T-cell (primary cell): Measurements from ENCODE around the gene LRRC51. TPM values are rescaled to one million over a fixed set of nuclear protein-coding genes. Genes with fewer than 3 reads are reported as not detected.

ENCODE experiments used
- ATAC-seq, 4 experiments: fragments of 200-7000 bp in 3 of 4; fragments of 150-1000 bp in 1 of 4; cut with Tn5 transposase; replicated peaks in 1 of 4; 1 replicate in 3 of 4; 2 replicates in 1 of 4; pipeline ENCODE4 v1.10.0; 2021; ENCODE audit warnings: moderate library complexity in 3 of 4, mild to moderate bottlenecking in 2 of 4, moderate number of reproducible peaks in 1 of 4
- CTCF ChIA-PET, 2 donors: fragments of 300-600 bp; sonication (Branson Sonifier 250); formaldehyde crosslinking; loops; one replicate each; lab custom pipeline; 2022; ENCODE audit warnings: antibody characterized with exemption in 2 of 2; lab: Charles Lee
- POLR2A ChIA-PET, 2 donors: fragments of 300-600 bp; sonication (Branson Sonifier 250); formaldehyde crosslinking; loops; one replicate each; lab custom pipeline; 2022; ENCODE audit warnings: antibody characterized with exemption in 2 of 2; lab: Charles Lee
- DNase-seq, 35 experiments: peaks; one replicate each; pipeline versions ENCODE4 v3.0.0 to v3.0.0-alpha.2; 2013 to 2023
- H3K27ac ChIP-seq: one replicate; pipeline ENCODE4 v1.5.1; 2013; ENCODE audit warnings: low read length
- H3K27me3 ChIP-seq, 2 experiments: replicated peaks in 1 of 2; 1 replicate in 1 of 2; 2 replicates in 1 of 2; pipeline versions ENCODE4 v1.6.1 to v1.7.0; 2013; ENCODE audit warnings: low read length in 1 of 2, mixed read lengths in 1 of 2; ENCODE audit not compliant: control insufficient read depth in 2 of 2, insufficient read depth in 2 of 2; ENCODE audit errors: extremely low read depth in 1 of 2
- H3K36me3 ChIP-seq, 2 donors: 1 replicate in 1 of 2; 2 replicates in 1 of 2; pipeline versions ENCODE4 v1.6.1 to v1.7.0; 2013; ENCODE audit warnings: low read length in 1 of 2; ENCODE audit not compliant: control insufficient read depth in 2 of 2, insufficient read depth in 1 of 2; ENCODE audit errors: extremely low read depth in 1 of 2
- H3K4me1 ChIP-seq, 2 experiments: 1 replicate in 1 of 2; 2 replicates in 1 of 2; pipeline versions ENCODE4 v1.6.1 to v1.7.0; 2013; ENCODE audit warnings: low read length in 2 of 2, mixed read lengths in 1 of 2; ENCODE audit not compliant: insufficient read depth in 2 of 2, control insufficient read depth in 1 of 2; ENCODE audit errors: extremely low read depth in 1 of 2
- H3K4me3 ChIP-seq, 2 donors: 1 replicate in 1 of 2; 2 replicates in 1 of 2; pipeline versions ENCODE4 v1.5.1 to v1.7.0; 2013; ENCODE audit warnings: mild to moderate bottlenecking in 2 of 2, low read length in 1 of 2, moderate library complexity in 1 of 2; ENCODE audit not compliant: control insufficient read depth in 1 of 2; ENCODE audit errors: extremely low read depth in 1 of 2
- H3K9me3 ChIP-seq: 2 replicates; pipeline ENCODE4 v1.7.0; 2013
- H3K27ac Mint-ChIP-seq, 2 donors: one replicate each; pipeline ENCODE4 v1.8.0; 2020 to 2021; ENCODE audit warnings: mild to moderate bottlenecking in 2 of 2, mixed read lengths in 2 of 2
- H3K27me3 Mint-ChIP-seq, 2 donors: one replicate each; pipeline ENCODE4 v1.8.0; 2021 to 2022; ENCODE audit warnings: mixed read lengths in 2 of 2
- H3K36me3 Mint-ChIP-seq: one replicate; pipeline ENCODE4 v1.8.0; 2021; ENCODE audit warnings: mixed read lengths
- H3K4me1 Mint-ChIP-seq, 3 donors: one replicate each; pipeline ENCODE4 v1.8.0; 2020 to 2022; ENCODE audit warnings: mixed read lengths in 3 of 3, mild to moderate bottlenecking in 1 of 3
- H3K4me3 Mint-ChIP-seq, 3 donors: one replicate each; pipeline ENCODE4 v1.8.0; 2020 to 2022; ENCODE audit warnings: mild to moderate bottlenecking in 3 of 3, mixed read lengths in 3 of 3, moderate library complexity in 3 of 3
- H3K9me3 Mint-ChIP-seq, 3 donors: one replicate each; pipeline ENCODE4 v1.8.0; 2020 to 2022; ENCODE audit warnings: mixed read lengths in 3 of 3
- WGBS: methylation state at CpG from one replicate; pipeline ENCODE4 v1.1.5; 2013; ENCODE audit warnings: missing lambda C conversion rate; ENCODE audit not compliant: insufficient coverage; 5-methylcytosine and 5-hydroxymethylcytosine counted together
- total RNA-seq, 35 experiments: library from RNA in 6 of 35; stranded (reverse) in 6 of 35; fragments of 120-200 nt in 1 of 35; gene quantifications; one replicate each; pipeline versions ENCODE4 v1.2.1 to v1.2.4 and lab custom pipeline; 2013 to 2026

The LRRC51 gene, protein sequence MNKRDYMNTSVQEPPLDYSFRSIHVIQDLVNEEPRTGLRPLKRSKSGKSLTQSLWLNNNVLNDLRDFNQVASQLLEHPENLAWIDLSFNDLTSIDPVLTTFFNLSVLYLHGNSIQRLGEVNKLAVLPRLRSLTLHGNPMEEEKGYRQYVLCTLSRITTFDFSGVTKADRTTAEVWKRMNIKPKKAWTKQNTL
- total RNA-seq (1 to 10 TPM; 2.5 to 5.1 (median 3.7) TPM), total RNA-seq (lab: John Stamatoyannopoulos, UW) (0.28 to 3.9 (median 1.3) reads per million in 29 experiments)
- total RNA-seq (2013): 2.1 TPM

DNA sequence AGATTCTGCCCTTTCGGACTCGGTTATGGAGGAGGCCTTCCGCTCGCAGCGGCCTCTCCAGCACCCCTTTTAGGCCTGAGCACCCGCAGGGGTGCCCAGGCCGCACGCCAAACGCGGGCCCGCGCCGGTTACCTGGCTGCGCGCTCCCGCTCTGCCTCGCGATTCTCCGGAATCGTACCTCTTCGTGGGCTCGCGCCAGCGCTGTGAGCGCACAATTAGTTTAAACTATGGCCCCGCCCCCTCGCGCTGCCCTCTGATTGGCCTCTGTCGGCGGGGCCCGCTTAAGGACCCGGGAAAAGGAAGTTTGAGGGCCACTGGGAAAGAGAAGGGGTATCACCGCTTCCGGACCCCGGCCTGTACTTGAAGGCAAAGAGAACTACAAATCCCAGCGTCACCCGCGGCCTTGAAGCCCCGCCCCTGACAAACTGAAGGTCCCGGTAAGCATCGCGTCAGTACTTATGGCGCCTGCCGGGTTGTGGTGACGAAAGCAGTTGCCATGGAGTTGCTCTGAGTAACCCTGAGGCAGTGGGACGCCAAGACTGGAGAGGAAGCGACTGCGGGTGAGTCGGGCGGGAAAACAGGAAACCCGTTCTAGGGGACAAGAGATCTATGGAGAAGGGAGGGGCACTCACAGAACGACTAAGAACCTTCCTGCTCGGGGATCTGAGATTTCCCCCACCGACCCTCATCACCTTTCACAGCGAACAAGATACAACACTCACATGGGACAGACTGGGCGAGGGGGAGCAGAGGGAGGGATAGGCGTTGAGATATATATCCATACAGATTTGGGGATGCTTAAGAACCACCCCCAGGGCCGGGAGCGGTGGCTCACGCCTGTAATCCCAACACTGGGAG, at the start of gene LRRC51, which contains the start of gene NUMA1:
Gene LRRC51, plus strand, starts transcription at position 525 of the 858 bp plus-strand sequence. CDS start 8,234 bp downstream, outside the sequence.
Gene NUMA1, minus strand, starts transcription at position 217 of the 858 bp plus-strand sequence. CDS start 44,599 bp downstream, outside the sequence.
- H3K4me3 ChIP-seq: peak within 1 kb of the TSS; percentile 71 to 83
- ATAC-seq (peak; percentile 89 to 92 (median 91)), DNase-seq (peak; percentile 96 to 100 (median 99))
- H3K9me3 ChIP-seq: no peaks in the 10 kb centered on the region
- ChIA-PET CTCF (interaction anchor here in 1 of 2 donors (1.1 to 2.4 kb wide), 2 partner anchors 40 to 55 kb away, joined by 8 to 12 read pairs; no protein-coding TSS in a partner anchor), POLR2A (interaction anchor here in 1 of 2 donors (0.6 kb wide), 1 partner anchor 56 kb away, joined by 4 read pairs; no protein-coding TSS in a partner anchor)
- peaks cover 3% of the 10 kb centered on the region for H3K36me3 Mint-ChIP-seq
- peaks cover 48 to 57% (median 50%) of the 10 kb centered on the region in 3 donors for H3K4me1 Mint-ChIP-seq
- no peaks in the 10 kb centered on the region for H3K9me3 Mint-ChIP-seq
- peak within 1 kb of the TSS; percentile 78 for H3K27ac ChIP-seq
- H3K36me3 ChIP-seq: peaks cover 0 to 3% of the 10 kb centered on the region in 2 donors
- no peaks in the 10 kb centered on the region for H3K27me3 ChIP-seq
- H3K27ac Mint-ChIP-seq: peak within 1 kb of the TSS; percentile 94 to 97
- H3K27me3 Mint-ChIP-seq: no peaks in the 10 kb centered on the region
- peaks cover 9 to 21% of the 10 kb centered on the region in 2 experiments for H3K4me1 ChIP-seq
- 2% methylated on average over 50 of the region's 60 CpGs for WGBS
- peak within 1 kb of the TSS; percentile 93 to 98 (median 93) for H3K4me3 Mint-ChIP-seq

DNA sequence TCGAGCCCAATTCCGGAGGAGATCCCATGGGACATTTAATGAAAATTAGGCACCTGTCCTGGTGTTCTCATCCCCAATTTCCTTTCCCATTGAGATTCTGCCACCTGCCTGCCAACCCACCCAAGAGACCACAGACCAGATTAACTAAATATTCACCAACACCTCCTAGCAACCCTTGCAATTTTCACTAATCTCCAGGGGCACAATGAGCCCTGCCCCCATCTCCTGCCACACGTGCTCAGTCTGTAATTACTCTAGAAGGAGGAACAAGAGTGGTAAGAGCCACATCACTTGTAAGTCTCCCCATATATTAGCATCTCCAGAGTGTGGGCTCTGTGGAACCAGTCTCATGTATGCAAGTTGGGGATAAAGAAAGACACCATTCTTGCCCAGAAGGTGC, 44.0 kb upstream of the LRRC51 start:
- H3K4me1 ChIP-seq: peaks cover 34 to 54% of the 10 kb centered on the region in 2 experiments
- H3K36me3 ChIP-seq: peaks cover 3 to 33% of the 10 kb centered on the region in 2 donors
- Mint-ChIP-seq H3K27me3 (no peaks in the 10 kb centered on the region), H3K27ac (peak overlapping the region; percentile 40 to 42), H3K4me1 (peaks cover 36 to 41% (median 38%) of the 10 kb centered on the region in 3 donors), H3K36me3 (peaks cover 17% of the 10 kb centered on the region), H3K4me3 (peak overlapping the region in 1 of 3 donors; percentile 18), H3K9me3 (no peaks in the 10 kb centered on the region)
- H3K27ac ChIP-seq: no peak overlapping the region
- ATAC-seq: no peak
- WGBS: 100% methylated on average over 2 of the region's 3 CpGs
- no peaks in the 10 kb centered on the region for H3K9me3 ChIP-seq
- no peak for DNase-seq
- H3K27me3 ChIP-seq: no peaks in the 10 kb centered on the region
- no peak overlapping the region for H3K4me3 ChIP-seq
- ChIA-PET POLR2A (no interaction called here), CTCF (interaction anchor here in 1 of 2 donors (1.0 kb wide), 1 partner anchor 12 kb away, joined by 9 read pairs; no protein-coding TSS in a partner anchor)

DNA sequence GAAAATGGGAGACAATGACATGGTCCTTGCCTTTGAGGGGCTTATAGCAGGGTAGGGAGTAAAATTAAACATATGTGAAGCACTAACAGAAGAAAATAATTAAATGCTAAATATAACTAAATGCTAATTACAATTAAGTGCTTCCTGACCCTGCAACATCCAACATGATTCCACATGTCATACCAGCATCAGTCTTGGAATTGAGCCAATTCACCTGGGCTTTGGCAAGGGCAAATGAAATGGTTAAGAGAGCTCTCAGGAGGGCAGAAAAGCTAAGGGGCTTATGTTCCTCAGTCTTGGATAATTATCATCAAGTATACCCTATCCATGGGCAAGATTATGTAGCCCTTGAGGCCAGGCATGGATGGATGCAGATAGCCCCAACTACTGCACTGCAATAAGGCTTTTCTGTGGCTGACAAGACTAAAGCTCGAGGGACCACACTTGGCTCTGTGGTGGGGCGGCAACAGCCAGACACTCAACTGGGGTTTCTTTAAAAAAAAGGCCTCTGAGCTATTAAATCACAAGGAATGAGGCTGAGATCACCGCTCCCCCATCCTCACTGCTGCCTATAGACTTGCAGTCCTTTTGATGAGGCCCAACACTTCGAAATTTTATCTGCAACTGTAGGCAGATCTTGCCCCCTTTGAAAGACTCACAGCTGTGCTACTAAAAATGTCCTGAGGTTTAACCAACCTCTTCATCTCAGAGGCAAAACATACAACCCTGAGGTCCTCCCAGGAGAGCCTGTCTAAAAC, 42.9 kb upstream of the LRRC51 start:
- Histone ChIP-seq H3K4me3 (peak overlapping the region in 1 of 2 donors; percentile 35), H3K36me3 (peaks cover 3 to 23% of the 10 kb centered on the region in 2 donors), H3K27me3 (no peaks in the 10 kb centered on the region), H3K4me1 (peaks cover 43 to 61% of the 10 kb centered on the region in 2 experiments), H3K27ac (peak overlapping the region; percentile 92), H3K9me3 (no peaks in the 10 kb centered on the region)
- Mint-ChIP-seq H3K36me3 (peaks cover 17% of the 10 kb centered on the region), H3K4me3 (no peak overlapping the region), H3K27ac (no peak overlapping the region), H3K9me3 (no peaks in the 10 kb centered on the region), H3K4me1 (peaks cover 44 to 47% (median 46%) of the 10 kb centered on the region in 3 donors), H3K27me3 (no peaks in the 10 kb centered on the region)
- DNase-seq: no peak
- ChIA-PET CTCF (interaction anchor here (0.6 to 1.1 kb wide), 4 partner anchors 12 to 106 kb away, joined by 3 to 5 read pairs (median 4); no protein-coding TSS in a partner anchor), POLR2A (interaction anchor here (0.6 to 0.8 kb wide), 4 partner anchors 16 to 58 kb away, joined by 3 to 4 read pairs (median 3); no protein-coding TSS in a partner anchor)
- 61% methylated on average over 4 of the region's 4 CpGs for WGBS
- no peak for ATAC-seq

DNA sequence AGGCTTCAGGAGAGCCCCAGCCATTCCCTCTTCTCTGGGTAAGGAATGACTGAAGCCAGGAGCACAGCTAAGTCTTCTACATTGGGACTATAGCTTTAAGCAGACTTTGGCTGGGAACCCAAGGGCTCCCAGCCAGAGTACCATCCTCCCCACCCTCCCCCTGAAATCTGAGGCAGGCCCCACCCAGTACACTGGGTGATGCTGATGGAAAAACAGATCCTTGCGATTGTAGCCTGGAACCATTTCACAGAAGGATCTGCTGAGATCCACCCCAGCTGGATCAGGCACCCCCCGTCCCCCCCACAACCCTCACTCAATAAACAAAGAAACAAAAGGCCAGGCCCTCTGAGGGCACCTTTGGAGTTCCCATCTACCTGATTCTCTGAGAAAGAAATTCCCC, 42.2 kb upstream of the LRRC51 start:
- no peak for ATAC-seq
- WGBS: 63% methylated on average over 2 of the region's 2 CpGs
- Histone ChIP-seq H3K4me3 (peak overlapping the region; percentile 78 to 81), H3K27ac (peak overlapping the region; percentile 92), H3K9me3 (no peaks in the 10 kb centered on the region), H3K36me3 (peaks cover 3 to 21% of the 10 kb centered on the region in 2 donors), H3K27me3 (no peaks in the 10 kb centered on the region), H3K4me1 (peaks cover 49 to 63% of the 10 kb centered on the region in 2 experiments)
- DNase-seq: no peak
- Mint-ChIP-seq H3K27ac (no peak overlapping the region), H3K27me3 (no peaks in the 10 kb centered on the region), H3K9me3 (no peaks in the 10 kb centered on the region), H3K4me1 (peaks cover 45 to 48% (median 47%) of the 10 kb centered on the region in 3 donors), H3K4me3 (no peak overlapping the region), H3K36me3 (peaks cover 14% of the 10 kb centered on the region)
- ChIA-PET CTCF (interaction anchor here (0.6 to 3.1 kb wide), 7 partner anchors 13 to 105 kb away, joined by 3 to 28 read pairs (median 5); no protein-coding TSS in a partner anchor), POLR2A (interaction anchor here (0.5 to 0.7 kb wide), 5 partner anchors 15 to 252 kb away, joined by 3 to 12 read pairs (median 4); no protein-coding TSS in a partner anchor)

DNA sequence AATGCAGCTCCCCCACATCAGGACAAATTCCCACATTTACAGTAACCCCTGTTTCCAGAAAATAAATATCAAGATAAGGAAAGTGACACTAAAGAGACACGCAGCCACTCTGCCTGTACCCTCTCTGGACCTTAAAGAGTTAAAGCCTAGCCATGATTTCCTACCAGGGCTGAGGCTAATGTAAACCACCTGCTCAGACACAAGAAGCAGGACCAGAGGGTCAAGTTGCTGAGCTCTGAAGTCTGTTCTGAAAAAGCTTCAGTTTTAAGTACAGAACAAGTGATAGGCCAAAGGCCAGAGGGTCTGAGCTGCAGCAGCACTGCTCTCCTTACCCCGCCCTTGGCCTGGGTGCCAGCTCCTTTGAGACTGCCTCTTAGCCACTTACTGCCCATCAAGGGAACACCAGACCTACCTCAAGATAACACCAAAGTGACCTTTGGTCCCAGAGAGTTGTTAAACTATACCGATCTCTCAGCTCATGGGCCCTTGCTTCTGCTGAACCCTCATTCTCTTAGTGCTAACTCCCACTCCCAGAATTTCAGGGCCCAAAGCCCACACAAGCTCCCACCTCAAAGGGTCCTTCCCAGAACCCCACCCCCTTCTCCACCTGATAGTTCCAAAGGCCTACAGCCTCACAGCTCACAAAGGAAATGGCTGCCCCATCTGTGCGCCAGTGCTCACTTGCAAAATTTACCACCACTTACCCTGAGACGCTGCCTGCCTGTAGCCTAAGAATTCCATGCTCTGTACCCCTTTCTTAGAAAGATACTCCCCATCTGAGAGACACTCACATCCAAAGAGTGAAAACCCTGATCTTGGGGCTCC, 41.4 kb upstream of the LRRC51 start:
- CTCF ChIA-PET: interaction anchor here (0.5 to 3.1 kb wide), 12 partner anchors 11 to 94 kb away, joined by 3 to 28 read pairs (median 4); partner anchors contain the start of gene ANAPC15 (in 1 of the 2)
- Mint-ChIP-seq H3K27me3 (no peaks in the 10 kb centered on the region), H3K27ac (no peak overlapping the region), H3K4me3 (no peak overlapping the region), H3K4me1 (peaks cover 46 to 55% (median 51%) of the 10 kb centered on the region in 3 donors), H3K36me3 (peaks cover 11% of the 10 kb centered on the region), H3K9me3 (no peaks in the 10 kb centered on the region)
- ATAC-seq (no peak), DNase-seq (peak in 3 of 35 experiments; percentile 9 to 25 (median 16))
- peaks cover 54 to 62% of the 10 kb centered on the region in 2 experiments for H3K4me1 ChIP-seq
- H3K4me3 ChIP-seq: peak overlapping the region; percentile 78 to 81
- WGBS: 57% methylated on average over 5 of the region's 5 CpGs
- no peaks in the 10 kb centered on the region for H3K9me3 ChIP-seq
- H3K27me3 ChIP-seq: no peaks in the 10 kb centered on the region
- H3K27ac ChIP-seq: peak overlapping the region; percentile 92
- POLR2A ChIA-PET: interaction anchor here (0.5 to 0.9 kb wide), 4 partner anchors 8 to 876 kb away, joined by 3 to 12 read pairs (median 6); no protein-coding TSS in a partner anchor
- H3K36me3 ChIP-seq: peaks cover 3 to 15% of the 10 kb centered on the region in 2 donors
